CD4-positive, alpha-beta T cell (primary cell): ENCODE measurements around the gene GLDN. TPM values are rescaled to one million over a fixed set of nuclear protein-coding genes. Genes with fewer than 3 reads are reported as not detected.

Source experiments
- ATAC-seq: fragments of 200-7000 bp; cut with Tn5 transposase; one replicate; pipeline ENCODE4 v1.10.0; 2022; ENCODE audit warnings: mild to moderate bottlenecking; ENCODE audit not compliant: poor library complexity
- CTCF ChIA-PET: fragments of 350-600 bp; sonication (Branson Sonifier 250); formaldehyde crosslinking; loops from one replicate; lab custom pipeline; 2021; ENCODE audit warnings: antibody characterized with exemption, inconsistent platforms; lab: Charles Lee
- POLR2A ChIA-PET: fragments of 350-600 bp; sonication (Branson Sonifier 250); formaldehyde crosslinking; loops from one replicate; lab custom pipeline; 2021; ENCODE audit warnings: antibody characterized with exemption, inconsistent platforms; lab: Charles Lee
- DNase-seq, 14 experiments: peaks; one replicate each; pipeline ENCODE4 v3.0.0-alpha.2; 2013 to 2020; ENCODE audit warnings: mixed read lengths in 2 of 14
- H3K27ac ChIP-seq, 2 donors: one replicate each; pipeline versions ENCODE4 v1.5.1 to v1.7.0; 2013; ENCODE audit warnings: low read length in 2 of 2, low read depth in 1 of 2, mild to moderate bottlenecking in 1 of 2
- H3K27me3 ChIP-seq, 2 experiments: 1 replicate in 1 of 2; 2 replicates in 1 of 2; pipeline versions ENCODE4 v1.6.1 to v1.7.0; 2013; ENCODE audit warnings: low read length in 2 of 2, control low read depth in 1 of 2, mild to moderate bottlenecking in 1 of 2, moderate library complexity in 1 of 2; ENCODE audit not compliant: insufficient read depth in 2 of 2, control insufficient read depth in 1 of 2
- H3K36me3 ChIP-seq: one replicate; pipeline ENCODE4 v1.6.1; 2013; ENCODE audit warnings: low read length, control low read depth; ENCODE audit not compliant: insufficient read depth
- H3K4me1 ChIP-seq: one replicate; pipeline ENCODE4 v1.6.1; 2013; ENCODE audit warnings: low read length, control low read depth; ENCODE audit not compliant: insufficient read depth
- H3K4me3 ChIP-seq: one replicate; pipeline ENCODE4 v1.5.1; 2013; ENCODE audit warnings: mild to moderate bottlenecking, low read length, moderate library complexity
- H3K9me3 ChIP-seq, 2 experiments: 1 replicate in 1 of 2; 2 replicates in 1 of 2; pipeline versions ENCODE4 v1.6.1 to v1.7.0; 2013; ENCODE audit warnings: low read length in 2 of 2, mild to moderate bottlenecking in 2 of 2, control low read depth in 1 of 2, moderate library complexity in 1 of 2; ENCODE audit not compliant: control insufficient read depth in 1 of 2, insufficient read depth in 1 of 2
- H3K27ac Mint-ChIP-seq: one replicate; pipeline ENCODE4 v1.8.0; 2020; ENCODE audit warnings: mixed read lengths
- H3K27me3 Mint-ChIP-seq: one replicate; pipeline ENCODE4 v1.8.0; 2021; ENCODE audit warnings: mixed read lengths
- H3K36me3 Mint-ChIP-seq: one replicate; pipeline ENCODE4 v1.8.0; 2021; ENCODE audit warnings: low read depth, mixed read lengths
- H3K4me1 Mint-ChIP-seq: one replicate; pipeline ENCODE4 v1.8.0; 2021; ENCODE audit warnings: low read depth, mixed read lengths
- H3K4me3 Mint-ChIP-seq: one replicate; pipeline ENCODE4 v1.8.0; 2020; ENCODE audit warnings: mild to moderate bottlenecking, mixed read lengths
- H3K9me3 Mint-ChIP-seq: one replicate; pipeline ENCODE4 v1.8.0; 2020; ENCODE audit warnings: mixed read lengths
- intact Hi-C, 2 experiments: fragments of 100-400 bp; cut with DNase I in 1 of 2; cut with micrococcal nuclease in 1 of 2; formaldehyde crosslinking; loops; one replicate each; pipeline versions ENCODE4 v1.15.1 to v1.9.0; 2023 to 2025; cut with DNase I, micrococcal nuclease
- polyA plus RNA-seq, 2 donors: library from polyadenylated mRNA; unstranded; fragments of 120-200 nt; gene quantifications; one replicate each; pipeline ENCODE4 v1.2.1, GENCODE V29; 2013
- total RNA-seq, 174 experiments: library from RNA in 2 of 174; stranded (reverse) in 2 of 174; gene quantifications; one replicate each; pipeline ENCODE4 v1.2.3 and lab custom pipeline; 2021 to 2026
- TF ChIP-seq, protein P1 (sequence below): fragments of 200-600 bp; IDR thresholded peaks from one replicate; pipeline ENCODE4 v1.8.0; 2022; ENCODE audit warnings: antibody characterized with exemption, mild to moderate bottlenecking

Gene GLDN
- not detected for total RNA-seq
- 0.04 TPM for polyA plus RNA-seq (2013, experiment 1 of 2)
- 0.04 TPM for polyA plus RNA-seq (2013, experiment 2 of 2)
- total RNA-seq (lab: John Stamatoyannopoulos, UW) = 0 to 0.34 (median 0) reads per million in 172 experiments

DNA sequence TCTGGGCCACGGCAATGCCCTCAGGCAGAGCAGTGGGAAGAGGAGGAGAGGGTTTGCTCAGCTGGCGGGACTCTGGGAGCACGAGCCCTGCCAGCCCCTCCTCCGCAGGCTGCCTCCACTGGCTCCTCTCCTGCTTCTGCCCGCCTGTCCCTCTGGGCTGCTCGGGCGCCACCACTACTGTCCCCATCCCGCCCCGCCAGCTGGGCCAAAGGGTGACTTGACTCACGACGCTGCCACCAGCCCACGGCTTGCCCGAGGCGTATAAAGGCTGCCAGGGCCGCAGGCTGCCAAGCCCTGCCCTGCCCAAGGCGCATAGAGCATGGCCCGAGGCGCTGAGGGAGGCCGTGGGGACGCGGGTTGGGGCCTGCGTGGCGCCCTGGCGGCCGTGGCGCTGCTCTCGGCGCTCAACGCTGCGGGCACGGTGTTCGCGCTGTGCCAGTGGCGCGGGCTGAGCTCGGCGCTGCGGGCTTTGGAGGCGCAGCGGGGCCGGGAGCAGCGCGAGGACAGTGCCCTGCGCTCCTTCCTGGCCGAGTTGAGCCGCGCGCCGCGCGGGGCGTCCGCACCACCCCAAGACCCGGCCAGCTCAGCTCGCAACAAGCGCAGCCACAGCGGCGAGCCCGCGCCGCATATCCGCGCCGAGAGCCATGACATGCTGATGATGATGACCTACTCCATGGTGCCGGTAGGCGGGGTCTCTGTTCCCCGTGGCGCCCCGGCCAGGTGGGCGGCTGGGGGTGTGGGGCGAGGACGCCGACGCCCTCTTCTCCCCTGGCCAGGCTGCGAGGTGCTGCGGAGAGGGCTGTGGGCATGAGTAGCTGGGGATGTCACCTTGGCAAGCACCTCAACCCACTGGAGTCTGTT lies at the start of gene GLDN:
TSS of gene GLDN (plus strand) at position 290 of the 861 bp plus-strand sequence. CDS start at position 320, 30 bp downstream.
- Histone ChIP-seq H3K4me3 (no peak within 1 kb of the TSS), H3K9me3 (peaks cover 0 to 7% of the 10 kb centered on the region in 2 experiments), H3K27me3 (peaks cover 11 to 14% of the 10 kb centered on the region in 2 experiments), H3K4me1 (no peaks in the 10 kb centered on the region), H3K27ac (no peak within 1 kb of the TSS), H3K36me3 (no peaks in the 10 kb centered on the region)
- Mint-ChIP-seq H3K27me3 (peaks cover 44% of the 10 kb centered on the region), H3K27ac (no peak within 1 kb of the TSS), H3K4me1 (no peaks in the 10 kb centered on the region), H3K36me3 (no peaks in the 10 kb centered on the region), H3K4me3 (no peak within 1 kb of the TSS), H3K9me3 (no peaks in the 10 kb centered on the region)
- TF ChIP-seq, protein P1, sequence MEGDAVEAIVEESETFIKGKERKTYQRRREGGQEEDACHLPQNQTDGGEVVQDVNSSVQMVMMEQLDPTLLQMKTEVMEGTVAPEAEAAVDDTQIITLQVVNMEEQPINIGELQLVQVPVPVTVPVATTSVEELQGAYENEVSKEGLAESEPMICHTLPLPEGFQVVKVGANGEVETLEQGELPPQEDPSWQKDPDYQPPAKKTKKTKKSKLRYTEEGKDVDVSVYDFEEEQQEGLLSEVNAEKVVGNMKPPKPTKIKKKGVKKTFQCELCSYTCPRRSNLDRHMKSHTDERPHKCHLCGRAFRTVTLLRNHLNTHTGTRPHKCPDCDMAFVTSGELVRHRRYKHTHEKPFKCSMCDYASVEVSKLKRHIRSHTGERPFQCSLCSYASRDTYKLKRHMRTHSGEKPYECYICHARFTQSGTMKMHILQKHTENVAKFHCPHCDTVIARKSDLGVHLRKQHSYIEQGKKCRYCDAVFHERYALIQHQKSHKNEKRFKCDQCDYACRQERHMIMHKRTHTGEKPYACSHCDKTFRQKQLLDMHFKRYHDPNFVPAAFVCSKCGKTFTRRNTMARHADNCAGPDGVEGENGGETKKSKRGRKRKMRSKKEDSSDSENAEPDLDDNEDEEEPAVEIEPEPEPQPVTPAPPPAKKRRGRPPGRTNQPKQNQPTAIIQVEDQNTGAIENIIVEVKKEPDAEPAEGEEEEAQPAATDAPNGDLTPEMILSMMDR = no peak
- ChIA-PET POLR2A (no interaction called here), CTCF (no interaction called here)
- DNase-seq (no peak), ATAC-seq (no peak)
- intact Hi-C loops = no loop called here

GRCh38 chr15:51298620-51299019 lies 42.8 kb upstream of the GLDN start:
- Mint-ChIP-seq H3K36me3 (no peaks in the 10 kb centered on the region), H3K9me3 (no peaks in the 10 kb centered on the region), H3K27me3 (peaks cover 8% of the 10 kb centered on the region), H3K4me3 (no peak overlapping the region), H3K27ac (no peak overlapping the region), H3K4me1 (no peaks in the 10 kb centered on the region)
- DNase-seq (no peak), ATAC-seq (no peak)
- Histone ChIP-seq H3K27me3 (peaks cover 0 to 4% of the 10 kb centered on the region in 2 experiments), H3K36me3 (no peaks in the 10 kb centered on the region), H3K27ac (no peak overlapping the region), H3K4me3 (no peak overlapping the region), H3K9me3 (peaks cover 0 to 4% of the 10 kb centered on the region in 2 experiments), H3K4me1 (no peaks in the 10 kb centered on the region)
- TF ChIP-seq, protein P1 = no peak
- intact Hi-C loops = no loop called here
- ChIA-PET CTCF (no interaction called here), POLR2A (no interaction called here)

- no peaks in the 10 kb centered on the region for H3K9me3 ChIP-seq
- no peaks in the 10 kb centered on the region for H3K36me3 ChIP-seq
- no peaks in the 10 kb centered on the region for H3K4me1 ChIP-seq
- Mint-ChIP-seq H3K4me1 (no peaks in the 10 kb centered on the region), H3K4me3 (no peak overlapping the region), H3K9me3 (no peaks in the 10 kb centered on the region), H3K27ac (no peak overlapping the region), H3K36me3 (no peaks in the 10 kb centered on the region), H3K27me3 (peaks cover 8% of the 10 kb centered on the region)
- DNase-seq = no peak
- intact Hi-C loops = no loop called here
- ChIA-PET POLR2A (no interaction called here), CTCF (no interaction called here)
- H3K27me3 ChIP-seq = peaks cover 0 to 4% of the 10 kb centered on the region in 2 experiments
- H3K4me3 ChIP-seq = no peak overlapping the region
- no peak overlapping the region for H3K27ac ChIP-seq
- no peak for ATAC-seq
- TF ChIP-seq, protein P1 = no peak
These were observed 42.1 kb upstream of the GLDN start for GRCh38 chr15:51299187-51300015.
